Aorta (tissue), 5 donors: ENCODE results near the gene ZNF837. TPM values are rescaled to one million over a fixed set of nuclear protein-coding genes. Genes with fewer than 3 reads are reported as not detected.
"Not testable (repeated sequence)": the region's sequence is repeated elsewhere in the genome, so short reads cannot be mapped to it uniquely, and the experiment has no call there.

Experiments used
- ATAC-seq: fragments of 200-7000 bp; cut with Tn5 transposase; one replicate; pipeline ENCODE4 v1.9.1; 2022; ENCODE audit warnings: moderate library complexity; ENCODE audit not compliant: low FRiP score
- DNase-seq, 2 donors: peaks; one replicate each; pipeline ENCODE4 v3.0.0-alpha.2; 2020
- H3K27ac ChIP-seq, 2 donors: one replicate each; pipeline ENCODE4 v1.5.1; 2013; ENCODE audit warnings: low read length in 2 of 2, mild to moderate bottlenecking in 2 of 2, moderate library complexity in 2 of 2, control low read depth in 1 of 2, inconsistent platforms in 1 of 2, low read depth in 1 of 2
- H3K27me3 ChIP-seq, 2 donors: one replicate each; pipeline ENCODE4 v1.6.1; 2013; ENCODE audit warnings: control low read depth in 1 of 2, low read length in 1 of 2, mild to moderate bottlenecking in 1 of 2, moderate library complexity in 1 of 2; ENCODE audit not compliant: insufficient read depth in 2 of 2, control insufficient read depth in 1 of 2
- H3K36me3 ChIP-seq, 2 donors: one replicate each; pipeline ENCODE4 v1.6.1; 2013; ENCODE audit warnings: control low read depth in 1 of 2, low read length in 1 of 2, mild to moderate bottlenecking in 1 of 2; ENCODE audit not compliant: insufficient read depth in 2 of 2, control insufficient read depth in 1 of 2
- H3K4me1 ChIP-seq, 2 donors: one replicate each; pipeline ENCODE4 v1.6.1; 2013; ENCODE audit warnings: low read length in 2 of 2, control low read depth in 1 of 2, mild to moderate bottlenecking in 1 of 2, moderate library complexity in 1 of 2; ENCODE audit not compliant: insufficient read depth in 2 of 2, control insufficient read depth in 1 of 2
- H3K4me3 ChIP-seq, 2 donors: one replicate each; pipeline ENCODE4 v1.5.1; 2013; ENCODE audit warnings: low read length in 2 of 2, control low read depth in 1 of 2, mild to moderate bottlenecking in 1 of 2
- H3K9me3 ChIP-seq: one replicate; pipeline ENCODE4 v1.6.1; 2013; ENCODE audit warnings: mild to moderate bottlenecking, low read length; ENCODE audit not compliant: control insufficient read depth
- WGBS, 2 donors: extraction: QIAGEN DNeasy Blood & Tissue Kit; methylation state at CpG; one replicate each; pipeline ENCODE4 v1.1.7; 2013; 5-methylcytosine and 5-hydroxymethylcytosine counted together
- intact Hi-C, 2 donors: fragments of 100-400 bp; cut with DNase I; formaldehyde crosslinking; loops; one replicate each; pipeline versions ENCODE4 v1.14.2 to v1.15.0; 2022
- polyA plus RNA-seq, 2 donors: library from polyadenylated mRNA; stranded (reverse); fragments of 200-250 nt; gene quantifications; one replicate each; pipeline ENCODE4 v1.2.3, GENCODE V29; 2013
- total RNA-seq, 2 donors: library from RNA; stranded (reverse); fragmentation: NEBNext Ultra II Directional; extraction: Animal tissue kit (Norgen Biotek cat#: 25700); gene quantifications; one replicate each; pipeline ENCODE4 v1.2.1, GENCODE V29; 2021
- donor health status: healthy with polysubstance abuse.
- donor health status: Bipolar disorder and iron deficiency.
- donor health status: DM: no; HTN: no; CAD: no.
- donor health status: DM: no; HTN: no; CAD: no.
- donor health status: DM: yes; HTN: yes; CAD: no.

ZNF837 gene
- total and polyA plus RNA-seq, 4 donors, result 0.65 to 1.8 (median 0.99) TPM

- ATAC-seq, result peak; percentile 3
- H3K9me3 ChIP-seq, result no peaks in the 10 kb centered on the region
- no peaks in the 10 kb centered on the region for H3K4me1 ChIP-seq
- intact Hi-C loops, result no loop called here
- DNase-seq, result no peak
- H3K27me3 ChIP-seq, result no peaks in the 10 kb centered on the region
- peak overlapping the region; percentile 71 to 79 for H3K4me3 ChIP-seq
- no peaks in the 10 kb centered on the region for H3K36me3 ChIP-seq
- WGBS, 2 donors, result 9 to 12% methylated on average over 22 of the region's 22 CpGs
- peak overlapping the region in 1 of 2 donors; percentile 87 for H3K27ac ChIP-seq
Measured at GRCh38 chr19:58407658-58408151, 26.9 kb upstream of the ZNF837 start.

- Histone ChIP-seq H3K27ac (no peak overlapping the region), H3K27me3 (no peaks in the 10 kb centered on the region), H3K36me3 (no peaks in the 10 kb centered on the region), H3K4me1 (no peaks in the 10 kb centered on the region), H3K4me3 (no peak overlapping the region), H3K9me3 (no peaks in the 10 kb centered on the region)
- DNase-seq, result no peak
- no peak for ATAC-seq
- intact Hi-C loops, result no loop called here
- 66 to 72% methylated on average over 10 of the region's 10 CpGs for WGBS, 2 donors
Measured at GRCh38 chr19:58406818-58407657, 26.2 kb upstream of the ZNF837 start.

DNA sequence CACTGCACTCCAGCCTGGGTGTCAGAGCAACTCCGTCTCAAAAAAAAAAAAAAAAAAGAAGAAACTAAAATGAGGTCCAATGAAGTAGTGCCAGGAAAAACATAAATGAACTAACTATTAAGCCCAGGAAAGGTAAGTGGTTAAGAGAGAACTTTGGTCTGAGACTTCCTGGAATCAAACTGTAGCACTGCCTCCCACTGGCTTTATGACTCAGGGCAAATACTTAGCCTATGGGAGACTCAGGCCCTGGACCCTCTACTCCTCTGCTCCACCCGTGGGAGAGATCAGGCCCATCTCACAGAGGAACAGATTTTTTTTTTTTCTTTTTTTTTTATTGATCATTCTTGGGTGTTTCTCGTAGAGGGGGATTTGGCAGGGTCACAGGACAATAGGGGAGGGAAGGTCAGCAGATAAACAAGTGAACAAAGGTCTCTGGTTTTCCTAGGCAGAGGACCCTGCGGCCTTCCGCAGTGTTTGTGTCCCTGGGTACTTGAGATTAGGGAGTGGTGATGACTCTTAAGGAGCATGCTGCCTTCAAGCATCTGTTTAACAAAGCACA lies 23.2 kb upstream of the ZNF837 start:
- not testable (repeated sequence) for H3K4me3 ChIP-seq, H3K27me3 ChIP-seq, H3K36me3 ChIP-seq, ATAC-seq, H3K27ac ChIP-seq, DNase-seq, H3K9me3 ChIP-seq, H3K4me1 ChIP-seq
- 71 to 82% methylated on average over 4 to 5 of the region's 5 CpGs for WGBS, 2 donors
- intact Hi-C loops, result loop anchor here in 1 of 2 donors (5.0 kb wide), 1 partner anchor 38 kb away; the partner anchor contains the start of gene ZNF132

- ATAC-seq, result no peak
- H3K36me3 ChIP-seq, result no peaks in the 10 kb centered on the region
- H3K9me3 ChIP-seq, result no peaks in the 10 kb centered on the region
- no peaks in the 10 kb centered on the region for H3K4me1 ChIP-seq
- no peak overlapping the region for H3K4me3 ChIP-seq
- H3K27me3 ChIP-seq, result no peaks in the 10 kb centered on the region
- no peak overlapping the region for H3K27ac ChIP-seq
- 26 to 30% methylated on average over 21 to 23 of the region's 23 CpGs for WGBS, 2 donors
- peak in 1 of 2 donors; percentile 60 for DNase-seq
- intact Hi-C loops, result loop anchor here in 1 of 2 donors (5.0 kb wide), 1 partner anchor 40 kb away; the partner anchor contains the start of gene ZNF132
Measured at GRCh38 chr19:58401840-58402421, 21.1 kb upstream of the ZNF837 start.

GRCh38 chr19:58400916-58401839 lies 20.3 kb upstream of the ZNF837 start:
- ATAC-seq, result peak; percentile 100
- Histone ChIP-seq H3K4me1 (no peaks in the 10 kb centered on the region), H3K27ac (no peak overlapping the region), H3K36me3 (no peaks in the 10 kb centered on the region), H3K9me3 (no peaks in the 10 kb centered on the region), H3K4me3 (peak overlapping the region in 1 of 2 donors; percentile 57), H3K27me3 (no peaks in the 10 kb centered on the region)
- DNase-seq, result peak; percentile 100
- intact Hi-C loops, result loop anchor here in 1 of 2 donors (5.0 kb wide), 1 partner anchor 41 kb away; the partner anchor contains the start of gene ZNF132
- 1% methylated on average over 77 to 80 of the region's 80 CpGs for WGBS, 2 donors

DNA sequence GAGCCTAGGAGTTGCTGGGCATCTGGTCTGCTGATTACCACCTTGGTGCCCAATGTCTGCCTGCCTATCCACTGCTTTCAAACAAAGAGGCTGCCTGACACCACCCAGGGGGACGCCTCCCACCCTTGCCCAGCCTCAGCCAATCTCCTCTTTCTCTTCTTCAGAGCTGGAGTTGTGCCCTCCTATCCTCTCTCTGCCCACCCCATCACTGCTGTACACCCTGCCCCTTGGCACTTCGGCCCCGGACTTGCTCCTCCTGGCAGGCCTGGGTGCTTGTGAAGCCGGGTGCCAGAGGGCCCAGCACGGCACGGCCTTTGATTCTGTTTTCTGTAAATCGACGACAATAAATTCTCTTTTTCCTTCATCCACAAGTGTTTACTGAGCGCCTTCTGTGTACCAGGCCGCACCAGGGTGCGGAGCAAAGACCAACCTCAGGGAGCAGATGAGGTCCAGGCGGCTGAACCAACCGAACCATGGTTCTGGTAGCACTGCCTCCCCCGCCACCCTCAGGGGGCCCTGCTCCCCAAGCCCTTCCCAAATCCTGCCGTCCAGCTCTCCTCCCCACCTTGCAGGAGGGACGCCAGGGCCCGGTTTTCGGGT lies 19.6 kb upstream of the ZNF837 start:
- peak; percentile 50 to 74 for DNase-seq
- Histone ChIP-seq H3K4me3 (peak overlapping the region in 1 of 2 donors; percentile 57), H3K9me3 (no peaks in the 10 kb centered on the region), H3K36me3 (no peaks in the 10 kb centered on the region), H3K4me1 (no peaks in the 10 kb centered on the region), H3K27ac (no peak overlapping the region), H3K27me3 (no peaks in the 10 kb centered on the region)
- intact Hi-C loops, result loop anchor here in 1 of 2 donors (5.0 kb wide), 1 partner anchor 42 kb away; the partner anchor contains the start of gene ZNF132
- ATAC-seq, result no peak
- WGBS, 2 donors, result 22 to 39% methylated on average over 18 of the region's 18 CpGs

DNA sequence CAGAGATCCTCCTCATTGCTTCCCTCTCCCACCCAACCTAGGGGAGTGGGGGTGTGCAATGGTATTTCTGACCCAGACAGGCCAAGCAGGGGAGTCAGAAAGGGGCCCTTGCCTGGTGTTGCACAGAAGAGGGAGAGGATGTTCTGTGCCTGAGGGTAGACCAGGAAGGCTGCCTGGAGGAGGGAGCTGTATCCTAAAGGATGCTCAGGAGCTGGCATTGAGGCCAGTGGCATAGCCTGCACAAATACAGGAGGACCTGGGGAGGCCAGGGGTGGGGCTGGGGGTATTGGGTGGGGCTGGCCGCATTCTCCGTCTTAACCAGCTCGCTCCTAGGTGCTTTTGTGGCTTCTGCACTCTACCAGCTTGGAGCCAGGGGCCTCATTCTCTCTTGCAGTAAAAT lies 19.1 kb upstream of the ZNF837 start:
- DNase-seq (peak in 1 of 2 donors; percentile 39), ATAC-seq (no peak)
- Histone ChIP-seq H3K27me3 (no peaks in the 10 kb centered on the region), H3K4me3 (no peak overlapping the region), H3K4me1 (no peaks in the 10 kb centered on the region), H3K36me3 (no peaks in the 10 kb centered on the region), H3K27ac (no peak overlapping the region), H3K9me3 (no peaks in the 10 kb centered on the region)
- intact Hi-C loops, result loop anchor here in 1 of 2 donors (5.0 kb wide), 1 partner anchor 42 kb away; the partner anchor contains the start of gene ZNF132
- WGBS, 2 donors, result 94 to 98% methylated on average over 3 of the region's 3 CpGs
